OCI-LY1 (cell line): ENCODE measurements around the gene PTPRF.
"Not testable (repeated sequence)": the region's sequence is repeated elsewhere in the genome, so short reads cannot be mapped to it uniquely, and the experiment has no call there.

ENCODE experiments used
- H2AFZ ChIP-seq: fragments of 200-600 bp; sonication (generic), shearing (Covaris generic); 2 replicates; pipeline ENCODE4 v1.6.0; 2014; ENCODE audit warnings: antibody characterized with exemption, mild to moderate bottlenecking, low read length
- H3F3A ChIP-seq: fragments of 200-600 bp; sonication (generic), shearing (Covaris generic); 2 replicates; pipeline ENCODE4 v1.6.0; 2014; ENCODE audit warnings: mild to moderate bottlenecking, antibody characterized with exemption, low read length, moderate library complexity; ENCODE audit not compliant: insufficient read depth
- H3K27ac ChIP-seq: fragments of 200-600 bp; sonication (generic); 2 replicates; pipeline ENCODE4 v1.5.1; 2014; ENCODE audit warnings: low read length, mixed run types, mild to moderate bottlenecking, low read depth; ENCODE audit not compliant: poor library complexity, severe bottlenecking
- H3K27me3 ChIP-seq: fragments of 200-600 bp; sonication (generic); 2 replicates; pipeline ENCODE4 v1.6.0; 2014; ENCODE audit warnings: antibody characterized with exemption, mild to moderate bottlenecking, low read length, moderate library complexity; ENCODE audit not compliant: insufficient read depth
- H3K36me3 ChIP-seq: fragments of 200-600 bp; sonication (generic); 2 replicates; pipeline ENCODE4 v1.6.1; 2014; ENCODE audit warnings: mild to moderate bottlenecking, antibody characterized with exemption, low read length, moderate library complexity, mixed read lengths; ENCODE audit not compliant: insufficient read depth
- H3K4me1 ChIP-seq: fragments of 200-600 bp; sonication (generic); 2 replicates; pipeline ENCODE4 v1.5.1; 2014; ENCODE audit warnings: mild to moderate bottlenecking, low read length, moderate library complexity; ENCODE audit not compliant: insufficient read depth, severe bottlenecking
- H3K4me2 ChIP-seq: fragments of 200-600 bp; sonication (generic), shearing (Covaris generic); 2 replicates; pipeline ENCODE4 v1.6.1; 2014; ENCODE audit warnings: low read length
- H3K4me3 ChIP-seq: fragments of 200-600 bp; sonication (generic); 2 replicates; pipeline ENCODE4 v1.5.1; 2014; ENCODE audit warnings: low read length, low read depth, mild to moderate bottlenecking, mixed read lengths; ENCODE audit not compliant: poor library complexity, severe bottlenecking
- H3K79me2 ChIP-seq: fragments of 200-600 bp; shearing (Covaris generic); 2 replicates; pipeline ENCODE4 v1.6.1; 2016; ENCODE audit warnings: mixed run types, low read length, mixed read lengths; ENCODE audit not compliant: insufficient read depth
- H3K9ac ChIP-seq: fragments of 200-600 bp; sonication (generic), shearing (Covaris generic); 2 replicates; pipeline ENCODE4 v1.6.1; 2014; ENCODE audit warnings: mild to moderate bottlenecking, low read length, mixed read lengths
- H3K9me2 ChIP-seq: fragments of 200-600 bp; sonication (generic), shearing (Covaris generic); 2 replicates; pipeline ENCODE4 v1.6.1; 2014; ENCODE audit warnings: low read depth, mild to moderate bottlenecking, low read length, mixed read lengths
- H3K9me3 ChIP-seq: fragments of 200-600 bp; shearing (Covaris generic); 2 replicates; pipeline ENCODE4 v1.6.1; 2014; ENCODE audit warnings: low read length, mixed read lengths
- H4K20me1 ChIP-seq: fragments of 200-600 bp; sonication (generic), shearing (Covaris generic); 2 replicates; pipeline ENCODE4 v1.6.0; 2016; ENCODE audit warnings: mild to moderate bottlenecking, low read length; ENCODE audit not compliant: insufficient read depth
- CTCF ChIP-seq: fragments of 200-600 bp; sonication (generic), shearing (Covaris generic); IDR thresholded peaks from 2 replicates; pipeline ENCODE4 v1.5.1; 2017; ENCODE audit warnings: mild to moderate bottlenecking, antibody characterized with exemption, low read length, moderate library complexity, mixed read lengths
- EZH2 ChIP-seq: fragments of 200-600 bp; sonication (generic), shearing (Covaris generic); IDR thresholded peaks from 2 replicates; pipeline ENCODE4 v1.8.0; 2017; ENCODE audit warnings: borderline replicate concordance, mixed run types, mild to moderate bottlenecking, antibody characterized with exemption, low read length, moderate library complexity, mixed read lengths

Gene PTPRF

GRCh38 chr1:43645461-43645860, 114.8 kb downstream of the PTPRF start:
- Histone ChIP-seq H3K9me2 (no peaks in the 10 kb centered on the region), H3K4me2 (no peak overlapping the region)

GRCh38 chr1:43647331-43647730, 116.6 kb downstream of the PTPRF start:
- not testable (repeated sequence) for H3K4me3 ChIP-seq, H3K9ac ChIP-seq, H3K9me3 ChIP-seq, H2AFZ ChIP-seq, H3K36me3 ChIP-seq, H3F3A ChIP-seq, H4K20me1 ChIP-seq, H3K27me3 ChIP-seq, H3K4me2 ChIP-seq, H3K9me2 ChIP-seq, H3K27ac ChIP-seq
- peaks cover 18% of the 10 kb centered on the region for H3K79me2 ChIP-seq
- H3K4me1 ChIP-seq = peaks cover 21% of the 10 kb centered on the region

More at GRCh38 chr1:43645461-43645860, 114.8 kb downstream of the PTPRF start:
- H3K9ac ChIP-seq = no peak overlapping the region
- H3K36me3 ChIP-seq = no peaks in the 10 kb centered on the region
- no peaks in the 10 kb centered on the region for H4K20me1 ChIP-seq
- H2AFZ ChIP-seq = no peak overlapping the region
- no peaks in the 10 kb centered on the region for H3K79me2 ChIP-seq
- peaks cover 7% of the 10 kb centered on the region for H3K4me1 ChIP-seq
- no peak for TF ChIP-seq CTCF
- TF ChIP-seq EZH2 = no peak
- no peaks in the 10 kb centered on the region for H3K9me3 ChIP-seq
- no peak overlapping the region for H3K4me3 ChIP-seq
- peaks cover 3% of the 10 kb centered on the region; the same call in 1 of the 2 replicates for H3K27me3 ChIP-seq
- H3F3A ChIP-seq = no peaks in the 10 kb centered on the region
- no peak overlapping the region for H3K27ac ChIP-seq

- Histone ChIP-seq H3F3A (no peaks in the 10 kb centered on the region), H3K9me3 (no peaks in the 10 kb centered on the region), H3K9ac (no peak overlapping the region), H3K4me2 (no peak overlapping the region), H2AFZ (no peak overlapping the region), H3K79me2 (peaks cover 20% of the 10 kb centered on the region), H3K4me1 (peaks cover 25% of the 10 kb centered on the region), H3K4me3 (no peak overlapping the region), H3K27me3 (no peaks in the 10 kb centered on the region), H3K9me2 (no peaks in the 10 kb centered on the region), H3K27ac (no peak overlapping the region), H4K20me1 (no peaks in the 10 kb centered on the region), H3K36me3 (peaks cover 4% of the 10 kb centered on the region; the same call in 1 of the 2 replicates)
- TF ChIP-seq CTCF = no peak
- no peak for TF ChIP-seq EZH2
Measured at GRCh38 chr1:43648221-43648847, 117.7 kb downstream of the PTPRF start.

- H3K9ac ChIP-seq = peak overlapping the region; percentile 74
- H3K27ac ChIP-seq = no peak overlapping the region
- H3K9me3 ChIP-seq = no peaks in the 10 kb centered on the region
- TF ChIP-seq CTCF = no peak
- no peak for TF ChIP-seq EZH2
- no peaks in the 10 kb centered on the region for H4K20me1 ChIP-seq
- peaks cover 31% of the 10 kb centered on the region for H3K4me1 ChIP-seq
- peak overlapping the region; percentile 78 for H3K4me2 ChIP-seq
- peaks cover 10% of the 10 kb centered on the region; the same call in 1 of the 2 replicates for H3K36me3 ChIP-seq
- H3K79me2 ChIP-seq = peaks cover 20% of the 10 kb centered on the region
- H3K27me3 ChIP-seq = no peaks in the 10 kb centered on the region
- no peak overlapping the region for H2AFZ ChIP-seq
- H3F3A ChIP-seq = no peaks in the 10 kb centered on the region
- H3K4me3 ChIP-seq = peak overlapping the region; percentile 71
- H3K9me2 ChIP-seq = no peaks in the 10 kb centered on the region
Measured at GRCh38 chr1:43648876-43649477, 118.3 kb downstream of the PTPRF start.
